NB4 (cell line): ENCODE measurements around the gene RERE.

Experiments used
- DNase-seq: peaks from one replicate; pipeline ENCODE4 v3.0.0; 2010; ENCODE audit warnings: low read depth
- H3K4me3 ChIP-seq: one replicate; pipeline ENCODE4 v1.5.1; 2011; ENCODE audit warnings: mild to moderate bottlenecking, low read depth, low read length, moderate library complexity
- CTCF ChIP-seq: IDR thresholded peaks from one replicate; pipeline ENCODE4 v1.5.1; 2012; ENCODE audit warnings: low read depth, low read length
- MAX ChIP-seq: IDR thresholded peaks from 2 replicates; pipeline ENCODE4 v1.6.1; 2011; ENCODE audit warnings: low read depth, low read length
- MYC ChIP-seq: IDR thresholded peaks from 2 replicates; pipeline ENCODE4 v1.6.1; 2011; ENCODE audit warnings: low read depth, low read length
- POLR2A ChIP-seq: IDR thresholded peaks from 2 replicates; pipeline ENCODE4 v1.6.1; 2011; ENCODE audit warnings: mild to moderate bottlenecking; ENCODE audit not compliant: insufficient read length; ENCODE audit errors: extremely low read depth

Gene RERE

GRCh38 chr1:8482979-8483381 is 334.5 kb downstream of the RERE start:
- no peak for TF ChIP-seq MYC
- no peak for TF ChIP-seq CTCF
- no peak for TF ChIP-seq POLR2A
- DNase-seq: no peak
- no peak overlapping the region for H3K4me3 ChIP-seq

GRCh38 chr1:8481650-8482380 is 335.6 kb downstream of the RERE start:
- H3K4me3 ChIP-seq: no peak overlapping the region
- no peak for TF ChIP-seq MAX
- no peak for TF ChIP-seq MYC
- TF ChIP-seq POLR2A: no peak
- no peak for TF ChIP-seq CTCF
- no peak for DNase-seq

- no peak overlapping the region for H3K4me3 ChIP-seq
- DNase-seq: no peak
- TF ChIP-seq MAX: no peak
- no peak for TF ChIP-seq POLR2A
- TF ChIP-seq MYC: no peak
- no peak for TF ChIP-seq CTCF
Observed at GRCh38 chr1:8478566-8478965, 338.9 kb downstream of the RERE start.

GRCh38 chr1:8477983-8478362 is 339.5 kb downstream of the RERE start:
- H3K4me3 ChIP-seq: no peak overlapping the region
- TF ChIP-seq MYC (no peak), CTCF (no peak), POLR2A (no peak), MAX (no peak)
- no peak for DNase-seq

- DNase-seq: no peak
- TF ChIP-seq MAX: no peak
- no peak for TF ChIP-seq MYC
- no peak for TF ChIP-seq CTCF
- no peak for TF ChIP-seq POLR2A
- H3K4me3 ChIP-seq: no peak overlapping the region
Observed at GRCh38 chr1:8477166-8477982, 340.1 kb downstream of the RERE start.
